Lower leg skin (tissue), 4 donors: Measurements from ENCODE around the gene AGTR1. TPM values are rescaled to one million over a fixed set of nuclear protein-coding genes. Genes with fewer than 3 reads are reported as not detected.

Experiments
- DNase-seq, 2 donors: peaks; one replicate each; pipeline ENCODE4 v3.0.0-alpha.2; 2019; ENCODE audit warnings: low spot score in 2 of 2
- H3K4me3 ChIP-seq: fragments of 200-600 bp; sonication (generic); 2 replicates; pipeline ENCODE4 v1.5.1; 2017; ENCODE audit warnings: mild to moderate bottlenecking, low read depth; ENCODE audit not compliant: poor library complexity, severe bottlenecking
- CTCF ChIP-seq, 3 donors: fragments of 450-650 bp; IDR thresholded peaks; one replicate each; pipeline ENCODE4 v1.5.1; 2016; ENCODE audit warnings: antibody characterized with exemption in 3 of 3, mild to moderate bottlenecking in 3 of 3, moderate library complexity in 2 of 3
- POLR2A ChIP-seq, 2 donors: fragments of 450-650 bp; IDR thresholded peaks; one replicate each; pipeline ENCODE4 v1.6.1; 2016 to 2017; ENCODE audit warnings: antibody characterized with exemption in 2 of 2, mild to moderate bottlenecking in 1 of 2, moderate library complexity in 1 of 2
- WGBS, 2 donors: methylation state at CpG; one replicate each; pipeline ENCODE4 v1.1.5; 2018; 5-methylcytosine and 5-hydroxymethylcytosine counted together
- intact Hi-C: fragments of 100-400 bp; cut with DNase I; formaldehyde crosslinking; loops from one replicate; pipeline ENCODE4 v1.15.0; 2023; ENCODE audit warnings: low total_unique reads
- total RNA-seq, 4 donors: library from RNA; depleted of rRNA; stranded (reverse); fragments of >200 nt; gene quantifications; one replicate each; pipeline ENCODE4 v1.1.0, GENCODE V29; 2016

The AGTR1 gene
- total RNA-seq = 10 to 100 TPM; 17.6 to 28.0 (median 19.6) TPM

GRCh38 chr3:148697306-148698189 is at the start of gene AGTR1:
TSS of gene AGTR1 (plus strand) at chr3:148697903. CDS start at chr3:148741036, 43,133 bp downstream.
- WGBS, 2 donors = 2 to 3% methylated on average over 22 to 38 of the region's 61 CpGs
- peak; percentile 81 to 96 for DNase-seq
- intact Hi-C loops = no loop called here
- TF ChIP-seq POLR2A (IDR thresholded peaks at IDR 0.05) (peak in 1 of 2 donors; percentile 75), CTCF (IDR thresholded peaks at IDR 0.05) (no peak)
- peak within 1 kb of the TSS; percentile 40 for H3K4me3 ChIP-seq

- no peak for DNase-seq
- intact Hi-C loops = no loop called here
- WGBS, 2 donors = 63 to 71% methylated on average over 3 of the region's 3 CpGs
- no peak overlapping the region for H3K4me3 ChIP-seq
- TF ChIP-seq CTCF (IDR thresholded peaks at IDR 0.05) (no peak), POLR2A (IDR thresholded peaks at IDR 0.05) (no peak)
Measured at GRCh38 chr3:148648685-148649352, 48.9 kb upstream of the AGTR1 start.

GRCh38 chr3:148651549-148651948 is 46.2 kb upstream of the AGTR1 start:
- TF ChIP-seq CTCF (IDR thresholded peaks at IDR 0.05) = no peak
- TF ChIP-seq POLR2A (IDR thresholded peaks at IDR 0.05) = no peak
- intact Hi-C loops = no loop called here
- no peak overlapping the region for H3K4me3 ChIP-seq
- 83 to 87% methylated on average over 6 of the region's 6 CpGs for WGBS, 2 donors
- no peak for DNase-seq

- DNase-seq = no peak
Measured at GRCh38 chr3:148654433-148654832, 43.3 kb upstream of the AGTR1 start.

GRCh38 chr3:148657470-148657869 is 40.2 kb upstream of the AGTR1 start:
- WGBS, 2 donors = 76 to 86% methylated on average over 4 of the region's 4 CpGs
- intact Hi-C loops = no loop called here

More at GRCh38 chr3:148654433-148654832, 43.3 kb upstream of the AGTR1 start:
- 84 to 90% methylated on average over 4 of the region's 4 CpGs for WGBS, 2 donors
- intact Hi-C loops = no loop called here
- H3K4me3 ChIP-seq = no peak overlapping the region
- TF ChIP-seq CTCF (IDR thresholded peaks at IDR 0.05) (no peak), POLR2A (IDR thresholded peaks at IDR 0.05) (no peak)

More at GRCh38 chr3:148657470-148657869, 40.2 kb upstream of the AGTR1 start:
- no peak overlapping the region for H3K4me3 ChIP-seq
- TF ChIP-seq POLR2A (IDR thresholded peaks at IDR 0.05) (no peak), CTCF (IDR thresholded peaks at IDR 0.05) (no peak)
- no peak for DNase-seq
